ENCODE data around the gene UTF1.

DNA sequence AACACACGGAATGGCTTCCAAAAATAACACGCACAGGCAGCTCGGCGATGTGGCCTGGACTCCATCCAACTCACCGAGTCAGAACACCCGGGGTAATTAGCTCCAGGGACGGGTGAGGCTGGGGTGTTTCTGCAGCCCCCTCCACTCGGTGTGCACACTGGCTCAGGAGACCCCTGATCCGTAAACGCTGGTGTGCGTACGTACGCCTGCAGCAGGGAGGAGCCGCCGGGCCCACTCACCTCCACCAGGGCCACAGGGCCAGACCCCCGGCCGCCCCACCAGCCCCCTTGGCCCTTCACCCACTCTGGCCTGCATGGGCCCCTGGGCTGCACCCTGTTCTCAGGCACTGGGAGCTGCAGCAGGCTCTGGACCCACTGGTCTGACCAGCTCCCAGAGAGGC, 22.4 kb upstream of the UTF1 start:
- TF ChIP-seq POLR2A (IDR thresholded peaks at IDR 0.05; ENCODE audit: low read depth, low read length) (no peak), POLR2AphosphoS5 (IDR thresholded peaks at IDR 0.05; ENCODE audit: low read depth, low read length) (no peak), PAX5 (IDR thresholded peaks at IDR 0.05; ENCODE audit: insufficient read depth, low read length, severe bottlenecking) (no peak)
